GM20431 (cell line): ENCODE measurements around the gene AHNAK.

Source experiments
- in situ Hi-C: fragments of 300-500 bp; cut with MseI, MboI; formaldehyde crosslinking; loops from one replicate; pipeline ENCODE4 v1.15.0; 2020; ENCODE audit warnings: low sequenced_read_pairs; ENCODE audit not compliant: unreplicated experiment

Gene AHNAK

DNA sequence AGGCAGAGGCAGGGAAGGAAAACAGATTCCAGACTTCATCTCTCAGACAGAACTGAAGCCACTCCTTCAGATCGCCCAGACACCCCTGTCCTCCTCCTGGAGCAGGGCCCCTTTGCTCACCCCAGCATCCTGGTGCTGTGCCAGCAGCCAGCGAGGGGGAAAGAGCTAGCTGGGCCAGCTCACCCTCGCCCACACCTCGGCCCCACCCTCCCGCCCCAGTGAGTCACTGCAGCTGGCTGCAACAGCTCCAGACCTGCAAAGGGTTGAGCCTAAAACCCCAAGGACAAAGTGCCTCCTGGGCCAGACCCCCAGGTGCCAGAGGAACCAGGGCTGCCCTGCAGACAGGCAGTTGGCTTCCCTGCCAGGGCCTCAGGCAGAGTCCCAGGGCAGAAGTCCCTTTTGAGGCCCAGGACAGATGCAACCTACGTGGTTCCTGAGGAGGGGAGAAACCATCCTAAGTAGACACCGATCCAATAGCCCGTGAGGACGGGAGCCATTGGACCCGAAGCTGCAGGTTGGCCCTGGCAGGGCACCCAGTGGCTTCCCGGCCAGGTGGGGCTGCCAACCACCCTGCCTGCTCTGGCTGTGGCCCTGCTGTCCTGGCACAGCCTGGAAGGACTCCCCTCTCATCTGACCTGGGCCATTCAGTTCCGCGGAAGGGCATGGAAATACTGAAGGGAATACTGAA, 7.2 kb downstream of the AHNAK start:
- in situ Hi-C loops = no loop called here

DNA sequence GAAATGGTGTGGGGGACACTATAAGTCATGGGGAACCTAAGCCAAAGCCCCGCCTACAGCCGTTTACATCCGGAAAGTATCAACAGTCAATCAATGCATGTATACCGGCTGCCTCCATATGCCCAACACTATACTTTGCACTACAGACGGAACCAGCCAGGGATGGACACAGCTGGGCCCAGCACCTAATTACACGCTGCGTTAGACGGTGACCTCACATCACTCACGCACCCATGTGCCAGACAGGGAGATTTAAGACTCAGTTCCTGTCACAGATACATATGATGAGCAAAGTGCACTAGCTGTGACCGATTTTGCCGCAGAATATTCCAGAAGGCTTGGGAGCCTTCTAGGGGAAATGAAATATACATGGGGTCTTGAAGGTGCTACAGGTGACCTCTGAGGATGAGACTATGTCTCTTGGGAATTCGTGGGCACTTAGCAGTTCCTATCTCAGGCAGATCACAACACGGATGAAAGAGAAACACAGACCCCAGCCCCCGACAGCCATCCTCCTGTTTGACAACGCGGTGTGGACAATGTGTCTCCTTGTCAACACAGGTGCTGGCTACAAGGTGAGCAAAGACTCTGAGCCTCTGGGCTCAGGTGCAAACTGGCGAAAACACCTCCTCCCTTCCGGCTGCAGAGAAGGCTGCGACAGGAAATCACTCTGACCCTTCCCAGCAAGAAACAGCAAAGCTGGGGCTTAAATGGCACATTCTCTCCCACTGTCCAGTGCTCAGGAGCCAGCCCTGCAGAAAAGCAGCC, 8.0 kb downstream of the AHNAK start:
- in situ Hi-C loops = no loop called here

DNA sequence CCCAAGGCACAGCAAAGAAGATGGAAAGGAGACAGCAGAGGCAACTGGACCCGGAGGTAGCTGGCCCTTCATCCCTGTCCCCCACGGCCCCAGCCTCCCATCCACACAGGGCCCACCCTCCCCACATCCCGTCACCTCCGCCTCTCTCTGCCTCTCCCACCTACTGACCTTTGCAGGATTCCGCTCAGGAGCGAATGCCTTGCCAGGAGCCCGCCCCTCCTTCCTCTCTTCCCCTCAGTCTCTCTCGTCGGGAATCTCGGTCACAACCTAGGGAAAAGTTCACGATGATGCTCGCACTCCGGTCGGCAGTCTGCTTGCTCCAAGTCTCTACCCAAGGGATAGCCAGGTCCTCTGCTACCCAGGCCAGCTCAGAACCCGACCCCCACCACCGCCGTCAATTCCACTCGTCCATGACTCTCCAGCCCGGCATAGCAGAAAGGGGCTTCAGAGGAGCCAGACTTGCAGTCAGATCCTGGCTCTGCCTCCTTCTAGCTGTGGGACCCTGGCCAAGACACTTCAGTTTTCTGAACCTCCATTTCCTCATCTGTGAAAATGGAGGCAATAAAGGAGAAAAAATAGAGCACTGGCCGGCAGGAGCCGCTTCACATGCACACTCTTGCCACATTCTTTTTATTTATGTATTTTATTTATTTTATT, 10.2 kb downstream of the AHNAK start:
- in situ Hi-C loops = no loop called here

DNA sequence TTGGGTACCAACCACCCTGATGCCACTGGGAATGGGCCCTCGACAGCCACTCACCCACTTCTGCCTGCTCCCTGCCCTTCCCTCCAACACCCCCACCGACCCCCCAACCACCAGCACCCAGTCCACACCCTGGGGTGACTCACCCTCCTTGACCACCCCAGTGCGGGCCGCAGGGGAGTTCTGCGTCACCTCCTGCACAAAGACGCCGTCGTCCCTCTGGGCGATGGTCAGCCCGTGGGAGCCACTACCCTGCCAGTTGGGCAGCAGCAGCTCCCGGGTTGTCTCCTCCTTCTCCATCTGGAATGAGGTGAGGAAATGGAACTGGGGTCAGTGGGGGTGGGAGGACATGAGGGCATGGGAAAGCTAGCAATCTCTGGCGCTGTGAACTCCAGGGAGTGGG, 10.8 kb downstream of the AHNAK start:
- in situ Hi-C loops = no loop called here

DNA sequence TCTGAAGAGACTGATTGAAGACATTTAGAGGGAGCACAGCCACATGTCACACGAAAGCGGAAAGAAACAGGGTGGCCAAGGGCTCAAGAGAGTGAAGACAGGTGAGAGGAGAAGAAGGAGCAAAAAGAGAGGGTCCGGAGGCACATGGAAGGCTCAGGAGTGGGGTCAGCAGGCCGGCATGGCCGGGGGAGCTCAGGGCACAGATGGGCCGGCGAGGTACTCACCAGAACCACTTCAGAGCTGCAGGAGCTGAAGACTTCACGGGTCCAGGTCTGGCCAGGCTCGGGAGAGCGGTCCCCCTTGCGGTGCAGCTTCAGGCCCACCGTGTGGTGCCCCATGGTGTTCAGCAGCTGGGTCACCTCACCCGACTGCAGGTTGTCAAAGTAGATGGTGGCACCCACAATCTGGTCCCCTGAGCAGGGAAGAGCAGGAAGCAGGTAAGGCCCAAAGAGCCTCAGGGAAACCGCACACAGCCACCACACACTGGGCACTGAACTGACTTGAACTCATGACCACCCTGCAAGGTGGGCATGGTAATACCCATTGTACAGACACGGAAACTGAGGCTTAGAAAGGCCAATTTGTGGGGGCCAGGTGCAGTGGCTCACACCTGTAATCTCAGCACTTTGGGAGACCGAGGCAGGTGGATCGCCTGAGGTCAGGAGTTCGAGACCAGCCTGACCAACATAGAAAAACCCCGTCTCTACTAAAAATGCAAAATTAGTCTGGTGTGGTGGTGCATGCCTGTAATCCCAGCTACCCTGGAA, 11.6 kb downstream of the AHNAK start:
- in situ Hi-C loops = no loop called here

DNA sequence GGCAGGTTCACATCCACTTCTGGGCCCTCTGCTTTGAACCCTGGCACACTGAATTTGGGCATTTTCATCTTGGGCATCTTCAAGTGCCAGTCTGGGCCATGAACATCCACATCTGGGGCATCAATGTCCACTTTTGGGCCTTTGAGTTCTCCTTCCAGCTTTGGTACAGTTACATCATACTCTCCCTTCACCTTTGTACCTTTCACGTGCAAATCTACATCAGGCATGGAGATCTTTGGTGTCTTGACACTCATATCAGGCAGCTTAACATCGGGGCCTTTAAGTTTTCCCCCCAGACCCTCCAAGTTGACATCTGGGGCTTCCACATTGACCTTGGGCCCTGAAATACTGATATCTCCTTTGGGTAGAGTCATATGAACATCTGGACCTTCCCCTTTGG, 14.5 kb downstream of the AHNAK start:
- in situ Hi-C loops = no loop called here

DNA sequence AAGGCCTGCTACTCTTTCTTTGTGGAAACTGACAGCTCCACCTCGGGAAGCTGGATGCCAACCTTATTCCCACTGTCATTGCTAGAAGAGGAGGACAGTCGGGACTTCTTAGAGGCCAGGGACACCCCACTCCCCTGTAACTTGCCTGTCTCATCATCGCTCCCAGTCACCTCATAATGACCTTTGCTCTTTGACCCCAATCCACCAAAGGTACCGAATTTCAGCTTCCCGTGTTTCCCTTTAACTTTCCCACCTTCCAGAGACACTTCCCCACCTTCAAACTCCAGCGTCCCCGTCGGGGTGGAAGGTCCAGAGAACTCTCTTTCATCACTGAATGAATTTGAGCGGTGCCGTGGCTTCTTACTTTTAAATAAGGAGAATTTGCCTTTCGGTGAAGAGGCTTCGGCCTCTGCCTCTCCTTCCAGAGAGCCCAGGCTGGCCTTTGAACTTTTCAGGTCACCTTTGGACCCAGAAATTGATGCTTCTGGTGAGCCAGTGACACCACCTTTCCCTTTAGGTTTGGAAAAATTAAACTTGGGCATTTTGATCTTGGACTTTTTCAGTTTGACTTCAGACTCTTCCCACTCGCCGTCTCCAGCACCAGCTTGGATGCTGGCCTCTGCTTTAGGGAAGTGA, 29.8 kb downstream of the AHNAK start:
- in situ Hi-C loops = no loop called here

DNA sequence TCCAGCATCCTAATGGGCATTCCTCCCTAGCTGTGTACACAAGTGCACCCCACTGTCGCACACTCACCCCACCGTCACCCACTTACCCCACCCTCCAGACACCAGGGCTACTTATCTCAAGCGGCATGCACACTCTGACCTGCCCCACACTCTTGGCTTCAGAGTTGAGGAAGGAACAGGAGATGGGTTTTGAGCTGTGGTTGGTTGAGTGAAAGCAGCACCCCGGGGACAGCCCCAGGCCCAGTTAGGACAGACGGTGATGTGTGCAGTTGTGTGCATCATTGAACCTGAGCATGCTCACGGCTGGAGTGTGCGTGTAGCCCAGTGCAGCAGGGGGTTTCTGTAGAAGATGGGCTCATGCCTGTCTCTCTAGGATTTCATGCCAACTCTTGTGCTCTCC, 32.5 kb downstream of the AHNAK start:
- in situ Hi-C loops = no loop called here

DNA sequence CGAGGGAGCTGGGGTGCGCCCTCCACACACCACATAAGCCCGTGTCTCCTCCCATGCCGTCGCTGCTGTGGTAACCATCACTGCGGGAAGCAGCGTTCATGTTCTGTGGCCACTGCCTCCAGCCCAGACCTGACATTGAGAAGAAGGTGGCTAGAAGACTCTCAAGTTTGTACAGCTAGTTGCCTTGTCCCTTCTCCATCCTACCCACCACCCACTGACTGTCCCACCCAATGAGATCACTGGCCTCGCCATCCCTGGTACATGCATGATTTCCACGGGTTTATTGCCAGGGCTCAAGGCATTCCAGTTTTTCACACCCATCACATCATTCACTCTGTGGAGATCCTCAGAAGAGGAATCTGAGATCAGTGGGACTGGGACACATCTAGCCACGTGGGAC, 33.0 kb downstream of the AHNAK start:
- in situ Hi-C loops = no loop called here

DNA sequence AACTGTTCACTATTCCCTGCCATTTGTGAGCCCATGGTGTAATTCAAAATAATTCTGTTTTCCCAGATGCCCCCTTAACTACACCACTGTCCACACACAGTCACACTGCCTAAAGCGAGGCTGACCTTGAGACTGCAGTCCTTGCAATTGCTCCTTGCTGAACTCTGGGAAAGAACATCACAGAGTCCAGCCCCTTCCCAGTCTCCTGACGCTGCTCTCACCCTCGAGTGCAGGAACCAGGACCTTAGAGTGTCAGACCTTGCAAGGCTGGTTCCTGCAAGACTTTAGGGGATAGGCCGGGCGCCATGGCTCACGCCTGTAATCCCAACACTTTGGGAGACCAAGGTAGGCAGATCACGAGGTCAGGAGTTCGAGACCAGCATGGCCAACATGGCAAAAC, 33.6 kb downstream of the AHNAK start:
- in situ Hi-C loops = no loop called here

DNA sequence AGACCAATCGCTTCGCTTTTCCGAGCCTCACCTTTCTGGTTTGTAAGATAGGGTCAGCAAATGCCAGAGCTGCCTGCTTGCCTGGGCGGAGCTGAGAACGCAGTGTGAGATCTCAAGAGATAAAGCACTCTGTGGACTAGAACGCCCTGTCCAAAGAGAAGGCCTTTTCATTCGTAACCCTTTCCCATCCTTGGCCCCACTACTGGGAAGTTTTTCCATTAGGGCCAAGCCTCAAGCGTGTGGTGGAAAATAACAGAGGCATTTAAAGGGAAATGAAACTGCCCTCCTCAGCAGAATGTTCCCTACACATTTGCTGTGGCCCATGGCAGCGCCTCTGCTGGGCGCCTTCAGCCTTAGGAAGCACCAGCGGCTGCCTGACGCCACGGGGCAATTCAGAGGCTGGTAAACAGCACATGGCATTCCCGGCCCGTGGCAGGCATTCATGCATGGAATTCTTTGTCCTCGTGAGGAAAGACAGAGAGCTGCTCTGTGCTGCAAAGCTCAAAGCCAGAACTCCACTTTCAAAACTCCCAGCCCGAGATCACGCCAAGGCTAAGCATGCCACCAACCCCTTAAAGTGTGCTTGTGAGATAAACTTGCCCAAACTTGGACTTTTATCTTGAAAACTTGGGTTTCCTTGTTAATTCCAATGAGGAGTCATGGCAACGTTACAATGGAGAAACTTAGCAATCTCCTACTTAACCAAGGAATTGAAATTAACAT, 38.1 kb downstream of the AHNAK start:
- in situ Hi-C loops = no loop called here

DNA sequence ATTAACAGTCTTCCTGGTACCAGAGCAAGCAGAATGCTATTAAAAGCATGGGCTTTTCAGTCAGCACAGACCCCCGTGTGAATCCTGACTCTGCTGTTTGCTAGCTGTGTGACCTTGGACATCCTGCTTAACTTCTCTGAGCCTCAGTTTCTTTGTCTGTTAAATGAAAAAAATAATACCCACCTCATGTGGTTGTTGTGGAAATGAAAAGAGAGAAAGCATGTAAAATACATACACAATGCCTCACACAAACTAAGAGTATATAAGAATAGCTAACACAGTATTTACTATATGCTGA, 39.5 kb downstream of the AHNAK start:
- in situ Hi-C loops = no loop called here

DNA sequence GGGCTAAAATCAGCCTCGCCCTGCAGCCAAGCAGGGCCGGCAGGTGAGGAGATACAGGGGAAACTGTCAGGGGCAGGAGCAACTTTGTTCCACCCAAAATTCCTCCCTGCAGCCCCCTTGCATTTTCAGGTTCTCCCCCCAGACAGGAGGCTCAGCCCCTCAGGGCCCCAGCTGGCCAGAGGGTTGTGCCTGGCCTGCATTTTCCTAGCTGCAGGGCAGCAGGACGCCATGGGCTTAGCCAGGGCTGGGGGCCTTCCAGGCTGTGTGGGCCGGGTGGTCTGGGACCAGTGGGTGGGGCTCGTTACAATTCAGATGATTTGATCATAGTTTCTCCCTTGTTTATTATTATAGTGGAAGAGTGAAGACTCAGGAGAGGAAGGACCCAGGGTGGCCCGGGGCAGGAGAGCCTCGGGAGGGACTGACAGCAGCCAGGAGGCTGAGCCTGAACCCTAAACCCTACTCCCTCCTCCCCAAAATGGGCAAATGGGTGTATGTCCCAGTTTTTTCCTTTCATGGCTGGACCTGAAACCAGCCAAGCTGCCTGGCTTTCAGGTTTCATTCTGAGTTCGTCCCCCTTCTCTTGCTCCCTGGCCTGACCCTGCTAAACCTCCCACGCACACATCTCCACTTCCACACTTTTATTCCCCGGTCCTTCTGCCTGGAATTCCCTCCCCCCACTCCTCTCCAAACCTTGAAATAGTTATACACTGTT, 40.0 kb downstream of the AHNAK start:
- in situ Hi-C loops = no loop called here

DNA sequence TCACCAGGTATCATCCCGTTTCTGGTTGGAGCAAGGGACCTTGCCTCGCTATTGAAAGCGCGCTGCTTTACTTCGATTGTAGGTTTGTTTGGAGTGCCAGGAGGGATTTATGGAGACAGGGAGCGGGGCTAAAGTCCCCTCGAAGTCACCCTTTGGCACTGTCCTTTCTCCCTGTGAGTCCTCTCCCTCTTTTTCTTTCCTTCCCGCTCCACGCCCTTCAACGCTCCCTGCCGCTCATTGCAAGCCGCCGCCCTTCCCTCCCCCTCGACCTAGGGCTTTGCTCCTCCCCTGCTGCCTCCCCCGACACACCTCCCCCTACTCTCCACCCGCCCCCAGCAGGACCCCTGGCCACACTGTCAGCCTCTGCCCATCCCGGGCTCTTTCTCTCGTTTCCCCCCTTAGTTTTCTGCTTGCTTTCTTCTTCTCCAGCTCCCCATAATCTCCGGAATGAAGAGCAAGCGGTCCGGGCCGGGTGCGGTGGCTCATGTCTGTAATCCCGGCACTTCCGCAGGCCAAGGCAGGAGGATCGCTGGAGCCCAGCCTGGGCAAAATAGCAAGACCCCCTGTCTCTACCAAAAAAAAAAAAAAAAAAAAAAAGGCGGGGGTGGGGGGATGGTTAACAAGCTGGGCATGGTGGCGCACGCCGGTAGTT, 41.0 kb downstream of the AHNAK start:
- in situ Hi-C loops = no loop called here

DNA sequence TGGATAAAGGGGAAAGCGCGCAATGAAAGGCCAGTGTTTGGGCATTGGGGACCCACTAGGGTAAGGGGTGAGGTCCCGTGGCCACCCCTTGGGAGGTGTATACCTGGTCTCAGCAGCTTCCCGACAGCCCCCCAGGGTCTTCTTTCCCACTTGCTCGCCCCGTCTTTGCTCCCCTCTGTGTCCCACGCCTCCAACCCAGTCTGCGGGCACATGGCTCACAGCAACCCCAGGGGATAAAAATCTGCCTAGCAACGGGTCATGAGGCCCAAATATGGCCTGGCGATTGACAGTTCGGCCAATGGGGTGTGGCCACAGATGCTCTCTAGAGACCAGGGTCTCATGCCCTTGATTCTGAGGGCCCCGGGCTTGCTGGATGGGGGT, 41.6 kb downstream of the AHNAK start:
- in situ Hi-C loops = no loop called here

DNA sequence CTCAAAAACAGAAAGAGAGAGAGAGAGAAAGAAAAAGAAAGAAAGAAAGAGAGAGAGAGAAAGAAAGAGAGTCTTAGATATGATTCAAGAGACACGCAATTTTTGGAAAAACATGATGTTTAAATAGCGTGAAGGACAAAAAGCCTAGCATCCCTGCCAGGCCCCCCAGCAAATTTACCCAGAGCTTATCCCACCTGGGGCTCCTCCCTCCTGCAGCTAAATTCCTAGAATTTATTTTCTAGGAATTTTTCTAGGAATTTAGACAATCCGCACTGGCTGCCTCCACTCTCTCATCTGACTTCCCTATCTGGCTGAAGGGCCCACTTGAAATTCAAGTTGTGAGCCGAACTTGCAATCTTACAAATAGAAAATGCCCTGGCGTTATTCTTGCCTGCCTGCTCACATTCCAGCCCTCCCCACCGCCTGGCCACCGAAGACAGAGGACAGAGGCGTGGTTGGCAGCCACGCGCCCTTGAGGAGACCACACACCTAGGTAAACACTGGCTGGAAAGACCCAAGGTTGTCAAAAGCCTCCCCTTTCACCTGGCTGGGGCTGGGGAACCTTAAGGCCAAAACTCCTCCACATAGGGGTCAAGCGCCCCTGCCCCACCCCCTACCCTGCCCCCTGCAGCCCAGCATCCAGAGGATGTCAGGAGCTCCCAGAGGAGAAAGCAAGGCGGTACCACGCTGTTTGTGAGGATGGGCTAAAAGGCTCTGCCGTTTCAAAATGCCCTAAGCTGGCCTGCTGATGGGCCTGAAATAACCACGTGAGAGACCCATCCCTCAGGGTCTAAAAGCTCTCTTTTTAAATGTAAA, 42.2 kb downstream of the AHNAK start:
- in situ Hi-C loops = no loop called here

DNA sequence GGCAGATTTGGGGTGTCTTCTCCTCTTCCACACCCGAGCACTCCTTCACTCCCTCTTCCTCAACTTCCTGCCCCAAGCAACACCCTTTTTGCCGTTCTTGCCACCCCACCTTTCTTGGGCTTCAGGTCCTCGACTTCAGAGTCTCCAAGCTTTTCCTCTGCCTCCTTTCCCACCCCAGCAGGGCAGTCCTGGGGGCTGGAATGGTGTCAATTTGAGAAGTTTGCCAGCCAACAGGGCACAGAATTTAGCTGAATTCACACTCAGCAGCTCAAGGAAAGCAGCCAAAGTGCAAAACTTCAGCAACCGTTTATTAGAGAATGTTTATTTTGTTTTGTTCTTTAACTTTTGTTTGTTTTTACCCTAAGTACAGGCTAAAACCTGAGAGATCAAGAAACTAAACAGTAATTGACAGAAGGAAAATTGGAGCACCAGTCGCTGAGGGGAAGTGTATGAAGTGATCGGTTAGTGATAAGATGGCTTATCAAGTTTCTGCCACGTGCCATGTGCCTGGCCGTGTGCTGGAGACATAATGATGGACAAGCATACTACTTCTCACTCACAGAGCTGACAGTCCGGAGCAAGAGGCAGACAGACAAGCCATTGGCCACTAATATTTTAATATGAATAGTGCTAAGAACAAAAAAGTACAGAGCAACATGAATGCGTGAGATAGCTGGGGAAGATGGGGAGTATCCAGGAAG, 44.4 kb downstream of the AHNAK start:
- in situ Hi-C loops = no loop called here
